ENCODE measurements around the gene SCCPDH.

Gene SCCPDH

GRCh38 chr1:246750752-246751151, 26.5 kb downstream of the SCCPDH start:
- DNase-seq (ENCODE audit: low read depth), result peak; percentile 72

GRCh38 chr1:246753670-246754535, 29.7 kb downstream of the SCCPDH start:
- peak; percentile 76 for DNase-seq (ENCODE audit: low read depth)

- DNase-seq (ENCODE audit: low read depth), result no peak
Observed at GRCh38 chr1:246755419-246755818, 31.2 kb downstream of the SCCPDH start.

- DNase-seq (ENCODE audit: low read depth), result no peak
Observed at GRCh38 chr1:246760422-246761347, 36.5 kb downstream of the SCCPDH start.

- DNase-seq (ENCODE audit: low read depth), result peak; percentile 85
Observed at GRCh38 chr1:246761396-246761795, 37.2 kb downstream of the SCCPDH start.

- DNase-seq (ENCODE audit: low read depth), result no peak
Observed at GRCh38 chr1:246765521-246765920, 41.3 kb downstream of the SCCPDH start.

GRCh38 chr1:246768403-246769020, 44.3 kb downstream of the SCCPDH start:
- DNase-seq (ENCODE audit: low read depth), result no peak

GRCh38 chr1:246769306-246769705, 45.1 kb downstream of the SCCPDH start:
- DNase-seq (ENCODE audit: low read depth), result peak; percentile 97

- DNase-seq (ENCODE audit: low read depth), result no peak
Observed at GRCh38 chr1:246771366-246771765, 47.2 kb downstream of the SCCPDH start.

- DNase-seq (ENCODE audit: low read depth), result no peak
Observed at GRCh38 chr1:246772686-246773085, 48.5 kb downstream of the SCCPDH start.

GRCh38 chr1:246773213-246773641, 49.0 kb downstream of the SCCPDH start:
- no peak for DNase-seq (ENCODE audit: low read depth)

GRCh38 chr1:246775531-246776385, 51.5 kb downstream of the SCCPDH start:
- no peak for DNase-seq (ENCODE audit: low read depth)

- DNase-seq (ENCODE audit: low read depth), result no peak
Observed at GRCh38 chr1:246776923-246777322, 52.7 kb downstream of the SCCPDH start.

GRCh38 chr1:246778663-246779062, 54.5 kb downstream of the SCCPDH start:
- no peak for DNase-seq (ENCODE audit: low read depth)

GRCh38 chr1:246779561-246780175, 55.5 kb downstream of the SCCPDH start:
- no peak for DNase-seq (ENCODE audit: low read depth)

- no peak for DNase-seq (ENCODE audit: low read depth)
Observed at GRCh38 chr1:246780264-246780663, 56.1 kb downstream of the SCCPDH start.

- no peak for DNase-seq (ENCODE audit: low read depth)
Observed at GRCh38 chr1:246781212-246781611, 57.0 kb downstream of the SCCPDH start.

- peak; percentile 82 for DNase-seq (ENCODE audit: low read depth)
Observed at GRCh38 chr1:246782120-246782900, 58.1 kb downstream of the SCCPDH start.

- DNase-seq (ENCODE audit: low read depth), result peak; percentile 69
Observed at GRCh38 chr1:246784621-246785493, 60.6 kb downstream of the SCCPDH start.

All from EH (cell line).